ENCODE measurements around the gene PEMT. TPM values are rescaled to one million over a fixed set of nuclear protein-coding genes. Genes with fewer than 3 reads are reported as not detected.

The PEMT gene
- total and polyA plus RNA-seq, 2 experiments from 2014 or later = 54.8 to 55.2 TPM

- H3K27me3 ChIP-seq (ENCODE audit: insufficient read depth) = no peaks in the 10 kb centered on the region
- no peak for DNase-seq (ENCODE audit: low spot score)
- H3K4me3 ChIP-seq = no peak overlapping the region
- peaks cover 4% of the 10 kb centered on the region; the same call in 1 of the 3 replicates for H3K4me1 Mint-ChIP-seq
- no peak overlapping the region for H3K27ac ChIP-seq (ENCODE audit: low read depth)
- H3F3A ChIP-seq (replicated peaks; ENCODE audit: low read depth) = no peaks in the 10 kb centered on the region
- no peak for ATAC-seq
- no peak for TF ChIP-seq REST (IDR thresholded peaks at IDR 0.05; ENCODE audit: unreplicated experiment)
- no peak overlapping the region for H3K27ac Mint-ChIP-seq
- H4K20me1 ChIP-seq (replicated peaks; ENCODE audit: insufficient read depth) = no peaks in the 10 kb centered on the region; the same call in 1 of the 2 replicates
- no peaks in the 10 kb centered on the region for H3K79me2 ChIP-seq (replicated peaks; ENCODE audit: insufficient read depth)
- H2AFZ ChIP-seq = no peak overlapping the region
- no peaks in the 10 kb centered on the region for H3K36me3 ChIP-seq (ENCODE audit: insufficient read depth)
- no peak overlapping the region for H3K4me3 Mint-ChIP-seq
- H3K9me2 ChIP-seq (ENCODE audit: insufficient read depth) = no peaks in the 10 kb centered on the region
- H3K27me3 Mint-ChIP-seq (ENCODE audit: insufficient read depth, low read depth, poor library complexity) = peaks cover 9% of the 10 kb centered on the region
- no peaks in the 10 kb centered on the region for H3K9me3 Mint-ChIP-seq
- H3K4me1 ChIP-seq (ENCODE audit: insufficient read depth) = no peaks in the 10 kb centered on the region
- no peaks in the 10 kb centered on the region; the same call in 2 of the 3 replicates for H3K36me3 Mint-ChIP-seq (ENCODE audit: low read depth)
- no peak overlapping the region for H3K4me2 ChIP-seq
Observed at GRCh38 chr17:17552351-17553216, 38.9 kb downstream of the PEMT start.

GRCh38 chr17:17551361-17551760, 40.1 kb downstream of the PEMT start:
- Histone ChIP-seq H3K4me1 (ENCODE audit: insufficient read depth) (no peaks in the 10 kb centered on the region), H3K9me2 (ENCODE audit: insufficient read depth) (no peaks in the 10 kb centered on the region), H3K36me3 (ENCODE audit: insufficient read depth) (no peaks in the 10 kb centered on the region), H4K20me1 (replicated peaks; ENCODE audit: insufficient read depth) (no peaks in the 10 kb centered on the region; the same call in 1 of the 2 replicates), H2AFZ (no peak overlapping the region), H3K27me3 (ENCODE audit: insufficient read depth) (no peaks in the 10 kb centered on the region), H3F3A (replicated peaks; ENCODE audit: low read depth) (no peaks in the 10 kb centered on the region), H3K4me2 (no peak overlapping the region), H3K4me3 (no peak overlapping the region), H3K27ac (ENCODE audit: low read depth) (no peak overlapping the region), H3K79me2 (replicated peaks; ENCODE audit: insufficient read depth) (no peaks in the 10 kb centered on the region)
- H3K4me1 Mint-ChIP-seq = peaks cover 4% of the 10 kb centered on the region; the same call in 1 of the 3 replicates
- H3K27me3 Mint-ChIP-seq (ENCODE audit: insufficient read depth, low read depth, poor library complexity) = peaks cover 6% of the 10 kb centered on the region
- H3K9me3 Mint-ChIP-seq = no peaks in the 10 kb centered on the region
- peak; percentile 75 for ATAC-seq
- peak; percentile 23 for DNase-seq (ENCODE audit: low spot score)
- no peak overlapping the region for H3K27ac Mint-ChIP-seq
- no peaks in the 10 kb centered on the region; the same call in 2 of the 3 replicates for H3K36me3 Mint-ChIP-seq (ENCODE audit: low read depth)
- TF ChIP-seq EZH2phosphoT487 (IDR thresholded peaks at IDR 0.05; ENCODE audit: unreplicated experiment) (no peak), JUNB (IDR thresholded peaks at IDR 0.05; ENCODE audit: unreplicated experiment) (no peak), CREB1 (CRISPR knock-in tag; IDR thresholded peaks at IDR 0.05; ENCODE audit: low read depth) (no peak), ZNF462 (CRISPR knock-in tag; IDR thresholded peaks at IDR 0.05) (no peak), ETS1 (IDR thresholded peaks at IDR 0.05) (no peak), NANOG (IDR thresholded peaks at IDR 0.05; ENCODE audit: borderline replicate concordance) (no peak)
- no peak overlapping the region for H3K4me3 Mint-ChIP-seq
